T-helper 1 cell treated with Interleukin-12 subunit alpha and Interleukin-12 subunit beta and Interleukin-4 antibody, amounts not matched to agents 30 μg/mL and 1 μg/mL, for 36 hours (primary cell): ENCODE results near the gene NKAIN2.

ENCODE experiments used
- H3K27ac Mint-ChIP-seq: one replicate; pipeline ENCODE4 v1.8.0; 2021; ENCODE audit warnings: mild to moderate bottlenecking, mixed read lengths
- H3K27me3 Mint-ChIP-seq: one replicate; pipeline ENCODE4 v1.8.0; 2021; ENCODE audit warnings: low read depth, mixed read lengths
- H3K36me3 Mint-ChIP-seq: one replicate; pipeline ENCODE4 v1.8.0; 2021; ENCODE audit warnings: low read depth, mixed read lengths
- H3K4me1 Mint-ChIP-seq: one replicate; pipeline ENCODE4 v1.8.0; 2021; ENCODE audit warnings: low read depth, mixed read lengths
- H3K4me3 Mint-ChIP-seq: one replicate; pipeline ENCODE4 v1.8.0; 2021; ENCODE audit warnings: mild to moderate bottlenecking, moderate library complexity, mixed read lengths
- H3K9me3 Mint-ChIP-seq: one replicate; pipeline ENCODE4 v1.8.0; 2021; ENCODE audit warnings: mixed read lengths

Gene NKAIN2

DNA sequence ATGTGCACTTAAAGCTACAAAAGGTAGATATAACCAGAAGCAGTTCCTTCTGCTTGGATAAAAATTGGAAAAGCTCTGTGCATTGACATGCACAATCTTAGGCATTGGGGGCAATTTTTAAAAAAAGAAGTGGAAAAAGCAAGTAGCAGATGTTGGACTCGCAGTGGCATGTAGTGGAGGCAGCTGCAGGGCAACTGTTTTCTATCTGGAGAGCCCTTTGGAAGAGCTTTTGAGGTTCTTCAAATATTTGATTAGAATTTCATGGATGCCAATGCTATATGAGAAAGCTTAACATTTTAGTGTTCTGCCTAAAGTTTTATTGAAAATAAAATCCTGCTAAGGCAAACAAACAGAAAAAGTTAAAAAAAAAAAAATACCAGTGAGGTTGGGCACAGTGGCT lies 770.3 kb downstream of the NKAIN2 start:
- Mint-ChIP-seq H3K4me3 (no peak overlapping the region), H3K27me3 (no peaks in the 10 kb centered on the region), H3K27ac (no peak overlapping the region), H3K9me3 (peaks cover 8% of the 10 kb centered on the region), H3K36me3 (no peaks in the 10 kb centered on the region), H3K4me1 (no peaks in the 10 kb centered on the region)

DNA sequence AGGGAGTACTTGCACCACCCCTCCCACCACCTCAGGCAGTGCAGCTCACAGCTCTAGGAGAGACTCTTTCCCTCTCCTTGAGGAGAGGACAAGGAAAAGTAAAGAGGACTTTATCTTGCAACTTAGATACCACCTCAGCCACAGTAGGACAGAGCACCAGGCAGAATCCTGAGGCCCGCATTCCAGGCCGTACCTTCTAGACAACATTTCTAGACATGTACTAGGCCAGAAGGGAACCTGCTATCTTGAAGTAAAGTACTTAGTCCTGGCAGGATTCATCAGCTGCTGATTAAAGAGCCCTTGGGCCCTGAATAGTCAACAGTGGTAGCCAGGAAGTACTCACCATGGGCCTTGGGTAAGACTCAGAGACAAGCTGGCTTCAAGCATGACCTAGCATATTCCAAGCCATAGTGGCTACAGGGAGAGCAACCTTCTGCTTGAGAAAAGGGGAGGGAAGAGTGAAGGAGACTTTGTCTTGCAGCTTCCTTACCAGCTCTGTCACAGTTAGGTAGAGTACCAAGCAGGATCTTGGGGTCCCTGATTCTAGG lies 774.1 kb downstream of the NKAIN2 start:
- no peaks in the 10 kb centered on the region for H3K9me3 Mint-ChIP-seq
- no peaks in the 10 kb centered on the region for H3K27me3 Mint-ChIP-seq
- H3K36me3 Mint-ChIP-seq: no peaks in the 10 kb centered on the region
- no peaks in the 10 kb centered on the region for H3K4me1 Mint-ChIP-seq
- H3K4me3 Mint-ChIP-seq: no peak overlapping the region
- no peak overlapping the region for H3K27ac Mint-ChIP-seq

- no peak overlapping the region for H3K4me3 Mint-ChIP-seq
- H3K4me1 Mint-ChIP-seq: no peaks in the 10 kb centered on the region
- no peak overlapping the region for H3K27ac Mint-ChIP-seq
- no peaks in the 10 kb centered on the region for H3K36me3 Mint-ChIP-seq
- H3K27me3 Mint-ChIP-seq: no peaks in the 10 kb centered on the region
- no peaks in the 10 kb centered on the region for H3K9me3 Mint-ChIP-seq
These were observed 786.3 kb downstream of the NKAIN2 start for GRCh38 chr6:124590001-124590400.

- H3K27me3 Mint-ChIP-seq: no peaks in the 10 kb centered on the region
- H3K36me3 Mint-ChIP-seq: no peaks in the 10 kb centered on the region
- H3K27ac Mint-ChIP-seq: no peak overlapping the region
- H3K9me3 Mint-ChIP-seq: no peaks in the 10 kb centered on the region
- no peaks in the 10 kb centered on the region for H3K4me1 Mint-ChIP-seq
- H3K4me3 Mint-ChIP-seq: no peak overlapping the region
These were observed 796.0 kb downstream of the NKAIN2 start for GRCh38 chr6:124599656-124600055.

DNA sequence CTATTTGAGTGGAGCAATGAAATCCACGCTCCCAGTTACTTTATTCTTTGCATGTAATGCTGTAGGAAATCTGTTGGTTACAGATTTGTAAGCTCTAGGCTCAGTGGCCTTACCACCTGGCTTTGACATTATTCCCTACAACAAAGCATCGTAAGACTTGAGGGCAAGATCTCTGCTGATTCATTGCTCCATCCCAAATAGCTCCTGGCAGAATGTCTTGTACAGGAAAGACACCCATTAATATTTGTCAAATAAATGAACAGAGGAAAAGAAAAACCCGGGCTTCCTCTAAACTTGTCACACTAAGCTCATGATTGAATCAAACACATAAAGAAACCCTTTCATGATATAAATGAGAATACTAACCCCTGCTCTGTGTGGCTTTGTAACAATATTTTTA lies 801.1 kb downstream of the NKAIN2 start:
- H3K9me3 Mint-ChIP-seq: no peaks in the 10 kb centered on the region
- H3K27ac Mint-ChIP-seq: no peak overlapping the region
- H3K36me3 Mint-ChIP-seq: no peaks in the 10 kb centered on the region
- no peaks in the 10 kb centered on the region for H3K27me3 Mint-ChIP-seq
- no peaks in the 10 kb centered on the region for H3K4me1 Mint-ChIP-seq
- H3K4me3 Mint-ChIP-seq: no peak overlapping the region

DNA sequence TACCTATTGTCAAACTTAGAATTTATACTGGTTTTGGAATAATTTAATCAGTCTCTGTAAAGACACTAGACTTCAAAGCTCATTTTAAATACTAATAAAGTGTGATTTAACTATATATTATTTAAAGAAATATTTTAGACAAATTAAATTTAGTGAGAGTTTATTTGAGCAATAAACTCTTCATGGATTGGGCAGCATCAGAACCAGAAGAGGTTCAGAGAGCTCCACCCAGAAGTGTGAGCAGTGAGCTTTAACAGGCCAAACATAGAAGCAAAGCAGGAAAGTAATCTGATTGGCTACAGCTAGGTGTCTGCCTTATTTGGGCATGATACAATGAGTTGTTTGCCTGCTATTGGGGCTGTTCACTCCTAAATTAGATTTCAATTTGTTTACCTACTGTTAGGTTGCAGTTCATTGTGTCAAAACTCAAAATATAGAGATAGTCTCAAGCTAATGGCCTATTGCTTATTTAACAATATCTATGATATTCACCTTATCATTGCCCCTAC lies 803.5 kb downstream of the NKAIN2 start:
- H3K9me3 Mint-ChIP-seq: no peaks in the 10 kb centered on the region

GRCh38 chr6:124613031-124613430 lies 809.4 kb downstream of the NKAIN2 start:
- H3K27ac Mint-ChIP-seq: no peak overlapping the region
- H3K4me1 Mint-ChIP-seq: no peaks in the 10 kb centered on the region
- no peaks in the 10 kb centered on the region for H3K36me3 Mint-ChIP-seq
- no peaks in the 10 kb centered on the region for H3K9me3 Mint-ChIP-seq
- no peak overlapping the region for H3K4me3 Mint-ChIP-seq
- no peaks in the 10 kb centered on the region for H3K27me3 Mint-ChIP-seq

More for the DNA sequence above, 803.5 kb downstream of the NKAIN2 start:
- H3K4me1 Mint-ChIP-seq: no peaks in the 10 kb centered on the region
- H3K4me3 Mint-ChIP-seq: no peak overlapping the region
- H3K36me3 Mint-ChIP-seq: no peaks in the 10 kb centered on the region
- no peak overlapping the region for H3K27ac Mint-ChIP-seq
- H3K27me3 Mint-ChIP-seq: no peaks in the 10 kb centered on the region

DNA sequence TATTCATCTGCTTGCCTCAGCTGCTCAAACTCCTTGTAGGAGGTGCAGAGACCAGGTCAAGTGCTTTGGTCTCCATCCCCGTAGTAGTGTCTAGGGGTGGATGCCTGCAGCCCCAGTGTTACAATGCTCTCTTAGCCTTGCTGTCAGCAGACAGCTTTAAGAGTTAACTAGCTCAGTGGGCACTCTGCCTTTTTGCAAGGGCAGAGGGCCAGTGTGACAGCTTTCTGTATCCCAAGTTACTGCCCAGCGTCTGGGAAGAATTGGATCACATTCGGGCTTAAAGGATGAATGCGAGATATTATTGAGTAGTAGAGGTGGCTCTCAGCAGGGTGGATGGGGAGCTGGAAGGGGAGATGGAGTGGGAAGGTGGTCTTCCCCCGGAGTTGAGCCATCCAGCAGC lies 818.7 kb downstream of the NKAIN2 start:
- Mint-ChIP-seq H3K4me1 (no peaks in the 10 kb centered on the region), H3K4me3 (no peak overlapping the region), H3K27me3 (no peaks in the 10 kb centered on the region), H3K9me3 (no peaks in the 10 kb centered on the region), H3K36me3 (no peaks in the 10 kb centered on the region), H3K27ac (no peak overlapping the region)

DNA sequence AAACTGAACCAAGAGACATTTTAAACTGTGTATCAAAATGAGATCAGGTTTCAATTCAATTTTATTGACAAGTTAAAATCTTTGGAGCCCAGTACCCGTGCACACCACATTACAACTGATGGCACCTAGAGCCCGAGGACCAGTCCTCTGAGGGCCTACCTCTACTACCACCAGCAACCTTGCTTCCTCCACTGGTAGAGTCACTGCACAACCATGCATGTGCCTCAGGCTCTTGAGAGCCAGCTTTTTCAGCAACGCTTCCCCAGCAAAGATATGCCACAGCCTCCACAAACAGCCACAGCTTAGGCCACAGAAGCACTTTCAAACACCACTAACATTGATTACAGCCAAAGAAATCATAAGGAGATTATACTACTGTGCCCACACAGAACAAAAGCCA lies 830.0 kb downstream of the NKAIN2 start:
- Mint-ChIP-seq H3K9me3 (peaks cover 4% of the 10 kb centered on the region), H3K4me1 (no peaks in the 10 kb centered on the region), H3K27me3 (no peaks in the 10 kb centered on the region), H3K36me3 (no peaks in the 10 kb centered on the region), H3K4me3 (no peak overlapping the region), H3K27ac (no peak overlapping the region)

GRCh38 chr6:124640432-124640831 lies 836.8 kb downstream of the NKAIN2 start:
- Mint-ChIP-seq H3K9me3 (peaks cover 4% of the 10 kb centered on the region), H3K36me3 (no peaks in the 10 kb centered on the region), H3K27me3 (no peaks in the 10 kb centered on the region)

DNA sequence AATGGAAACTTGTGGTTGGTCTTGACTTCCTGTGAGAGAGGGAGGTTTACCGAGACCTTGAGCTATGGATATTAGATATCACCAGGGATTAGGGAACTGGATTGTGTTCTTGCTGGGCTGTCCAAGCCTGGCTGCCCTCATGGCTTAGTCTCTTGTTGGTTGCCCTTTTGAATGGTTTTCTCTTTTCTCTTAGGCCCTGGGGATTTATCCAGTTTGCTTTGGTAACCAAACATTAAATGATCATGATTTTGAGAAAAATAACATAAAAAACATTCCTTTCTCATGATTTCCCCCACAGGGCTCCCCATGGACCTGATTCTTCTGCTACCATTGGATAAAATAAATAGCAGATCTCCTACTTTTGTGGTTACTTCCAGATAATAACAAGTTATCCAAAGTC lies 852.2 kb downstream of the NKAIN2 start:
- no peaks in the 10 kb centered on the region for H3K36me3 Mint-ChIP-seq
- H3K27ac Mint-ChIP-seq: no peak overlapping the region
- H3K27me3 Mint-ChIP-seq: no peaks in the 10 kb centered on the region
- no peaks in the 10 kb centered on the region for H3K9me3 Mint-ChIP-seq
- no peak overlapping the region for H3K4me3 Mint-ChIP-seq
- no peaks in the 10 kb centered on the region for H3K4me1 Mint-ChIP-seq

More at GRCh38 chr6:124640432-124640831, 836.8 kb downstream of the NKAIN2 start:
- H3K4me1 Mint-ChIP-seq: no peaks in the 10 kb centered on the region
- no peak overlapping the region for H3K27ac Mint-ChIP-seq
- H3K4me3 Mint-ChIP-seq: no peak overlapping the region

DNA sequence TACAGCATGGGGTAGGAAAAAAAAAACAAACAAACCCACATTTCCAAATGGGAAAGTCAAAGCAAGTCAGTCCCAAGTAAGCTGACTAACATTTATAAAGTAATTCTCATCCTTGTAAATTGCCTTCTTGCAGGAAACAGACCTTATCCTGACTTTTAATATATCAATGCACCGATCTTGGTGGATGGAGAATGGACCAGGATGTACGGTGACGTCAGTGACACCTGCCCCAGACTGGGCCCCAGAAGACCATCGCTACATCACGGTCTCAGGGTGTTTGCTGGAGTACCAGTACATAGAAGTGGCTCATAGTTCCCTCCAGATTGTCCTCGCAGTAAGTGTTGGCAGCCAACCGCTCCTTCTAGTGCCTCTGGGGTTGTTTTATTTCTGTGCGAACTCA lies 854.4 kb downstream of the NKAIN2 start:
- Mint-ChIP-seq H3K4me3 (no peak overlapping the region), H3K9me3 (no peaks in the 10 kb centered on the region), H3K4me1 (no peaks in the 10 kb centered on the region), H3K27me3 (no peaks in the 10 kb centered on the region), H3K36me3 (no peaks in the 10 kb centered on the region), H3K27ac (no peak overlapping the region)

DNA sequence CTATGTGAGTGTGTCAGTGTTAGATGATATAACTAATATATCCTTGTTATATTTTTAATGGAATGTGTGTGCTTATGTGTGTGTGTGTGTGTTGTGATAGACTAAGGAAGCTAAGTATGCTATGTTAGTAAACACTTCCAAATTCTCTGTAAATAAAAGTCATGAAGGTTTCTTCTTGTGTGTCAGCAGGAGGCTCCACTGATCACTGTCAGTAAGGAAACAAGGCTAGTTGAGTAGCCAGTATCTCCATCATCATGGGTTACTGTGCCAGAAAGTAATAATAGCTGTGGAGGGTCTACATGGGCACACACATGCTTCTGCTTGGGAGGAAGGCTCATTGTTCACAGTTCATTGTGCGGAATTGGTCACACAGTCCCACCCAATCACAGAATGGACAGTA lies 855.8 kb downstream of the NKAIN2 start:
- Mint-ChIP-seq H3K27me3 (no peaks in the 10 kb centered on the region), H3K9me3 (no peaks in the 10 kb centered on the region), H3K4me1 (no peaks in the 10 kb centered on the region), H3K27ac (no peak overlapping the region), H3K4me3 (no peak overlapping the region), H3K36me3 (no peaks in the 10 kb centered on the region)

DNA sequence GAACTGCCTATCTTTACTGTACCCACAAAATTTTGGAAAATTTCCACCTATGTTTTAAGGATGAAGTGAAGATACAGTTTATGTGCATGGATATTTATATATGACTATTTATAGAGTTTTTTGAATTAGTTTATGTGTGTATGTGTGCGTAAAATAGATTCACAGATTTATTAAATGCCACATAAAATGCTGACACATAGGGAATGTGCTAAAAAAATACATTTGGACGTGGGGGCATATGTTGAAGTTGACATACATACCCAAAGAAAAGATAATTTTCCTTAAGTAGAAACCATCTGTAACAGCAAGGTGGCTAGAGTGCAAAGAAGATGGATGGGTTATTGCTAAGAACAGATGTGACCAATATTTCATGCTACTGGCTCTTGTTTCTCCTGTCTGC lies 856.5 kb downstream of the NKAIN2 start:
- H3K27ac Mint-ChIP-seq: no peak overlapping the region
- H3K4me3 Mint-ChIP-seq: no peak overlapping the region
- H3K27me3 Mint-ChIP-seq: no peaks in the 10 kb centered on the region
- no peaks in the 10 kb centered on the region for H3K4me1 Mint-ChIP-seq
- no peaks in the 10 kb centered on the region for H3K36me3 Mint-ChIP-seq
- H3K9me3 Mint-ChIP-seq: no peaks in the 10 kb centered on the region

- Mint-ChIP-seq H3K27ac (no peak overlapping the region), H3K27me3 (no peaks in the 10 kb centered on the region), H3K9me3 (no peaks in the 10 kb centered on the region), H3K4me1 (no peaks in the 10 kb centered on the region), H3K4me3 (no peak overlapping the region), H3K36me3 (no peaks in the 10 kb centered on the region)
These were observed 857.5 kb downstream of the NKAIN2 start for GRCh38 chr6:124661097-124661661.

- H3K36me3 Mint-ChIP-seq: no peaks in the 10 kb centered on the region
- H3K4me1 Mint-ChIP-seq: no peaks in the 10 kb centered on the region
- H3K4me3 Mint-ChIP-seq: no peak overlapping the region
- no peaks in the 10 kb centered on the region for H3K27me3 Mint-ChIP-seq
- no peaks in the 10 kb centered on the region for H3K9me3 Mint-ChIP-seq
- H3K27ac Mint-ChIP-seq: no peak overlapping the region
These were observed 864.4 kb downstream of the NKAIN2 start for GRCh38 chr6:124668028-124668427.
